Brain microvascular endothelial cell (primary cell): ENCODE results near the gene MRPL16.

Experiments used
- DNase-seq: peaks from one replicate; pipeline ENCODE4 v3.0.0-alpha.2; 2020
- H3K27ac ChIP-seq: fragments of 250-450 bp; sonication (Bioruptor Pico); 2 replicates; pipeline ENCODE4 v1.5.1; 2020; ENCODE audit warnings: mild to moderate bottlenecking, moderate library complexity
- H3K27me3 ChIP-seq: fragments of 250-450 bp; sonication (Bioruptor Pico); replicated peaks from 2 replicates; pipeline ENCODE4 v1.5.1; 2020; ENCODE audit warnings: mild to moderate bottlenecking
- H3K36me3 ChIP-seq: fragments of 250-450 bp; sonication (Bioruptor Pico); replicated peaks from 2 replicates; pipeline ENCODE4 v1.5.1; 2020; ENCODE audit warnings: mild to moderate bottlenecking
- H3K4me3 ChIP-seq: 2 replicates; pipeline ENCODE4 v1.5.1; 2011; ENCODE audit warnings: low read depth, mild to moderate bottlenecking, control low read depth, low read length, moderate library complexity
- in situ Hi-C: cut with HindIII; loops from 2 replicates; pipeline ENCODE4 v1.10.0; 2017; ENCODE audit warnings: low sequenced_read_pairs, low pct_ligation_motif_present
- TF ChIP-seq, protein P1 (sequence below): IDR thresholded peaks from 2 replicates; pipeline ENCODE4 v1.5.1; 2011; ENCODE audit warnings: low read depth, mild to moderate bottlenecking, moderate library complexity, low read length, control low read depth, inconsistent platforms; ENCODE audit errors: missing control alignments

Gene MRPL16

DNA sequence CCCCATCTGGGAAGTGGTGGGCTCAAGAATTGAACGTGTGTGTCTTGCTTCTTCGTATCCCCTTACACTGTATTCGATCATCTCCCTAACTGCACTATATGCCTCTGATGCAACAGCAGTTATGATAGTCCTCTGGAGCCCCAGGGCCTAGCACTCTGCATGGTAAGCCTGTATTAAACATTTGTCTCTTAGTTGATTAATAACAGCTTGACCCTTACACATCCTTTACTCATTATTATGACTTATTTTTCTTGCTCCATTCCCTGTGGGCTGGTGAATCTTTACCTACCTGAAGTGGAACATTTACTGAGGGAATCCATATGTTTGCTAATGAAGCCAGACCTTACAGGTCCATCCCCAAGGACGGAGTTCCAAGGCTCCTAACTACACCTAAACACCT lies 49.8 kb downstream of the MRPL16 start:
- Histone ChIP-seq H3K36me3 (no peaks in the 10 kb centered on the region), H3K27me3 (no peaks in the 10 kb centered on the region), H3K4me3 (no peak overlapping the region), H3K27ac (no peak overlapping the region)
- TF ChIP-seq, protein P1, sequence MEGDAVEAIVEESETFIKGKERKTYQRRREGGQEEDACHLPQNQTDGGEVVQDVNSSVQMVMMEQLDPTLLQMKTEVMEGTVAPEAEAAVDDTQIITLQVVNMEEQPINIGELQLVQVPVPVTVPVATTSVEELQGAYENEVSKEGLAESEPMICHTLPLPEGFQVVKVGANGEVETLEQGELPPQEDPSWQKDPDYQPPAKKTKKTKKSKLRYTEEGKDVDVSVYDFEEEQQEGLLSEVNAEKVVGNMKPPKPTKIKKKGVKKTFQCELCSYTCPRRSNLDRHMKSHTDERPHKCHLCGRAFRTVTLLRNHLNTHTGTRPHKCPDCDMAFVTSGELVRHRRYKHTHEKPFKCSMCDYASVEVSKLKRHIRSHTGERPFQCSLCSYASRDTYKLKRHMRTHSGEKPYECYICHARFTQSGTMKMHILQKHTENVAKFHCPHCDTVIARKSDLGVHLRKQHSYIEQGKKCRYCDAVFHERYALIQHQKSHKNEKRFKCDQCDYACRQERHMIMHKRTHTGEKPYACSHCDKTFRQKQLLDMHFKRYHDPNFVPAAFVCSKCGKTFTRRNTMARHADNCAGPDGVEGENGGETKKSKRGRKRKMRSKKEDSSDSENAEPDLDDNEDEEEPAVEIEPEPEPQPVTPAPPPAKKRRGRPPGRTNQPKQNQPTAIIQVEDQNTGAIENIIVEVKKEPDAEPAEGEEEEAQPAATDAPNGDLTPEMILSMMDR: no peak
- in situ Hi-C loops: no loop called here
- no peak for DNase-seq

DNA sequence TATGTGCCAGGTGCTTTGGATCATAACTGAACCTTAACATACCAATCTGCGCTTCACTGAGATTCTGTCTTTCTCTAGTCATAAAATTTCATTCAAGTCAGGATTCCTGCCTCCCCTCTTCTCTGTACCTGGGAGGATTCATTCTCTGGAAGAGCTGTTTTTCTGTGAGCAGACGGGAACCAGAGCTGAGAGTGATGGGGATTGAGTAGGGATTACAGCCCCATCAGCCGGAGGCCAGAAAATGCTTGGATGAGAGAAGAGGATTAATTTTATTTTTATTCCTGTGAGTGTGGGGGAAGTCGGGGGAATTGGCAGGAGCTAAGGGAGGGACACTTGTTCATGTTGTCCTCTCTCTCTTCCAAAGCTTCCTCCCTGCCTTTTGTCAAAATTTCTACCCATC lies 50.7 kb downstream of the MRPL16 start:
- in situ Hi-C loops: no loop called here
- Histone ChIP-seq H3K4me3 (no peak overlapping the region), H3K27ac (no peak overlapping the region), H3K27me3 (no peaks in the 10 kb centered on the region), H3K36me3 (peaks cover 2% of the 10 kb centered on the region)
- DNase-seq: no peak
- TF ChIP-seq, protein P1: no peak

DNA sequence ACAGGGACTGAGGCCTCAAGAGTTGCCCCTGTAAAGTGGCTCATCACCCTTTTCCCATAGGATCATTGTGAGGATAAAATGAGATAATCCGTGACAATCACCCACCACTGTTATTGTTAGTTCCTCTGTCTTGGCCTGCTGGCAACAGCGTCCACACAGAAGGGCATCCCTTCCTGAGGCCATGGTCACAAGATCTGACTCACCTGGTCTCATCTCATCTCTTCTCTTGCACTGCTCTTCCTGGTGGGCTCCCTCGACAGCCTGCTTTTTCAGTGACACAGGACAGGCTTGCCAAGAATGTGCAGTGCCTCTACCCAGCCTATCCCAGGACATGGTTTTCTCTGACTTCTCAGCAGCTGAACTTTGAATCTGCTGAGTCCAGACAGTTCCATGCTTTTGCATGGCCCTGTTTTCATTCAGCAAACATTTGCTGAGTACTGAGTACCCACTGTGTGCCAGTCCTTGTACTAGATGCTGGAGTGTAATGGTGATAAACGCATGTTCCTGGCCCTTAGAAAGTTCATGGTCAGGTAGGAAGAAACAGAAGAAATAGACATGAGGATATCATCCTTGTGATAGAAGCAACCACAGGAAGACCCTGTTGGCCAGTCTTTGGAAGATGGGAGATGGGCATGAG lies 52.1 kb downstream of the MRPL16 start:
- no peak overlapping the region for H3K27ac ChIP-seq
- no peaks in the 10 kb centered on the region for H3K27me3 ChIP-seq
- TF ChIP-seq, protein P1: no peak
- H3K36me3 ChIP-seq: peaks cover 2% of the 10 kb centered on the region
- H3K4me3 ChIP-seq: no peak overlapping the region
- in situ Hi-C loops: no loop called here
- no peak for DNase-seq

DNA sequence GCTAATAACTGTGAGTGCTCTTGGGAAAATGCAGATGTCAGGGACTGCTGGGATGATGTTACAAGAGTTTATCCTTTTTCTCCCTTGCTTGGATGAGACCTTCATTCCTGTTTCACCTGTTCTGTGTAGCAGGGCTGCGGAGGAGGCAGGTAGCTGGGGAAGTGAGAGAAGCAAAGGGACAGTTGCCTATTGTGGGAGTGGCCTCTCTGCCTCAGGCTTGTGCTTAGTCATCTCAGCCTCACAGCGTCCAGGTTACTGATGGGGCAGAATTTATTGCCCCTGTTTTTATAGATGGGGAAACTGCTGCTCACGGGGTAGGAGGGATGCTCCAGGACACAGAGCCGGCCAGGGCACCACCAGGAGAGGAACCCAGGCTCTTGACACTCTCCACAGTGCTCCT lies 53.7 kb downstream of the MRPL16 start:
- Histone ChIP-seq H3K4me3 (peak overlapping the region; percentile 88), H3K27ac (peak overlapping the region; percentile 84), H3K36me3 (peaks cover 2% of the 10 kb centered on the region), H3K27me3 (no peaks in the 10 kb centered on the region)
- DNase-seq: peak; percentile 23
- in situ Hi-C loops: no loop called here
- TF ChIP-seq, protein P1: no peak

DNA sequence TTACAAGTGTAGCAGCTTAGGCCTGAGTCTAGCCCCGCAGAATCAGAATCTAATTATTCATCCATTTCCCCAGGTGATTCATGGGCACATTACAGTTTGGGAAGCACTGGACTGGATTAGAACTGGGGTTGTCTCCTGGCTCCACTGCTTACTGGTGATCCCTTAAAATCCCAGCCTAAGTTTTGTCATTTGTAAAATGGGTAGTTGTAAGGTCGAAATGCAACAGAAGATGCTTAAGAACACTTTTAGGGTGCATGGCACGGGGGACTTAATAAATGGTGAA lies 54.1 kb downstream of the MRPL16 start:
- peak overlapping the region; percentile 88 for H3K4me3 ChIP-seq
- H3K27ac ChIP-seq: peak overlapping the region; percentile 84
- in situ Hi-C loops: no loop called here

More for the DNA sequence above, 54.1 kb downstream of the MRPL16 start:
- TF ChIP-seq, protein P1: no peak
- H3K36me3 ChIP-seq: peaks cover 2% of the 10 kb centered on the region
- peak; percentile 25 for DNase-seq
- H3K27me3 ChIP-seq: no peaks in the 10 kb centered on the region
